SH-SY5Y (cell line): ENCODE measurements around the gene KSR1.

Experiments used
- GATA2 ChIP-seq: IDR thresholded peaks from 2 replicates; pipeline ENCODE4 v1.6.1; 2011; ENCODE audit warnings: mild to moderate bottlenecking, low read depth, low read length
- GATA3 ChIP-seq: IDR thresholded peaks from 2 replicates; pipeline ENCODE4 v1.6.1; 2011; ENCODE audit warnings: low read depth, mild to moderate bottlenecking, low read length, moderate library complexity

DNA sequence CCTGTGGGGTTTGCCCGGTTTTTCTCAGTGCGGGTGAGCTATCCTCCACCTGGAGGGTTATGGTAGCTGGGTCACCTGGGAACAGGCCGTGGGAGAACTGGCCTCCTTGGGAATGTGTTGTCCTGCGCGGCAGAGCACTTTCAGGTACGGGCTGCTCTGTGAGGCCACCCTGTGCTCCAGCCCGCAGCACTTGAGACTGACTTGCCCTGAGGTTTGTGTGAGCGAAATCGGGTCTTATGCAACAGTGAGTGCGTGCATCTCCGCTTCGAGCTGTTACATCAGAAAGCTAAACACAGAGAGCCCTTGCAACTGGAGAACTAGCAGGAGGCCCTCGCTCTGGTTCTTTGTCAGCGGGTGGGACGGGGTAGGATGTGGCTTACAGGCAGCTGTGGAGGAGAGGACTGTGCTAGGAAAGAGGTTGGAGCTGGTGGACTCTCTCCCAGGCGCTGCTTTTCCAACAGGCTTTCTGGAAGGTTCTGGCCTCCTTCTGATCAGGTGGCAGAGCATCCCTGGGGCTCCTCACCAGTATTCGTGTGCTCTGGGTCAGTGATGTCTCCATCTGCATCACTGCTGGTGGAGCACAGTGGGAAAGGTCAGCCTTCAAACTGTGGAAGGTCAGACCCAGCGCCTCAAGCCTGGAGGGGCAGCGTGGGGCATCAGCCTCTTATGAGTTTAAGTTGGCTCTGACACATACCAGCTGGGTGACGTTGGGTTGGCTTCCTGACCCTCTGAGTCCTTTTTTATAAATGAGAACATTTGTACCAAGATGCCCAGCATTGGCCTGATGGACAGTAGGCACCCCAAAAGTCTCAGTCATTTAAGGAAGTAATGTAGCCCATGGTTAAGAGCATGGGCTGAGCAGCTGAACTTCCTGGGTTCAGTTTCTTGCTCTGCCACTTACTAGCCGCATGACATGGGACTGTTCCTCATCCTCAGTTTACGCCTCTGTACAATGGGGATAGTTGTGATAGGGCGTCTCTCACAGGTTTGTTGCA, 76.3 kb downstream of the KSR1 start:
- TF ChIP-seq GATA3 (no peak), GATA2 (no peak)
